GM18526 (cell line): ENCODE results near the gene CAST.

ENCODE experiments used
- POLR2A ChIP-seq: IDR thresholded peaks from 3 replicates; pipeline ENCODE4 v1.6.1; 2011; ENCODE audit not compliant: insufficient read length; ENCODE audit errors: extremely low read depth

Gene CAST

GRCh38 chr5:96637196-96637595, 25.0 kb upstream of the CAST start:
- TF ChIP-seq POLR2A = no peak

GRCh38 chr5:96638561-96638960, 23.6 kb upstream of the CAST start:
- no peak for TF ChIP-seq POLR2A

DNA sequence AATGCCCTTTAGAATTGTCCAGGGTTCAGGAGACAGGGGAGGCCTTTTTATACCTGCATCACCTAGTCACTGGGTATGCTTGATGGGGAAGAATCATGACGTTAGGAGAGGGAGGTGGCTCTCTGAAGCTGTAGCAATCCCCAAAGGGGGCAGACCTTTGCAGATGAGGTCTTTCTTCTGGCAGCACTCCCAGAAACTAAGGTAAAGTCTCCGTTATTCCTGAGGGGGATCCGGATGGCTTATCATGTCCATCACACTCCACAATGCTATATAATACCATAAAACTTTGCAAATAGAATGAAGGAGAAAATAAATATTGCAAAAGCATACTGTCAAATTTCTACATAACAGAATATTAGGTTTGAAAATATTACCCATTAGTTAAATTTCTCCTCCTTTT, 21.5 kb upstream of the CAST start:
- TF ChIP-seq POLR2A = no peak

GRCh38 chr5:96641368-96642280, 20.6 kb upstream of the CAST start:
- no peak for TF ChIP-seq POLR2A

DNA sequence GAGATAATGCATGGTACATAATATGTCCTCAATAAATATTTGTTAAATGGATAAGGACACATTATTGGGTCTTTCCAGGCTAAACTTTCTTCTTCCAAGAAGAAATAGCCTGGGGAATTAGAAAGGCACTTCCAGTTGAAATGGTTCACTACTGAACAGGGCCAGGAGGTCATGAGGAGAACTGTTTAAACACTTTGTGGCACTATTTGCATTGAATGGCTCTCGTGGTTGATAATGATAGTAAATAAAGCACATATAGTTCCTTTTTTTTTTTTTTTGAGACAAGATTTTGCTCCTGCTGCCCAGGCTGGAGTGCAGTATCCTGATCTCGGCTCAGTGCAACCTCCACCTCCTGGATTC, 19.9 kb upstream of the CAST start:
- TF ChIP-seq POLR2A = no peak

GRCh38 chr5:96645091-96645490, 17.1 kb upstream of the CAST start:
- no peak for TF ChIP-seq POLR2A

- no peak for TF ChIP-seq POLR2A
Measured at GRCh38 chr5:96648023-96648422, 14.2 kb upstream of the CAST start.

- no peak for TF ChIP-seq POLR2A
Measured at GRCh38 chr5:96648593-96648992, 13.6 kb upstream of the CAST start.

DNA sequence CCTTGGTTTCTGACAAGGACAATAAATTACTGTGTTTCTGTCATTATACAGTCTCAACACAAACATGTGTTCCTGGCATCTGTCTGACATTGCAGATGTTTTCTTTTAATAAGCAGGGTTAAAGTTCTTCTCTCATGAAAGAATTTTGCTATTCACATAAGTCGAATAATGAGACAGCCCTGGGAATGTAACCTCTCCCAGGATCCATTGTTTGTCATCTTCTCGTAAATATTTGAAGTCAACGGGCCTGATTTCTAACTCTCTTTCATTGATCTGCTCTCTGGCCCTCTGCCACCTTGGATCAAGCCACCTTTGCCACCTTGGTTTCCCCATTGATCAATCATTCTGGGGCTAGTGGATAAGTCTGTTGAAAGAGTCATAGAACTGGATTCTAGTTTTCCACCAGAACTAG, 12.9 kb upstream of the CAST start:
- no peak for TF ChIP-seq POLR2A

DNA sequence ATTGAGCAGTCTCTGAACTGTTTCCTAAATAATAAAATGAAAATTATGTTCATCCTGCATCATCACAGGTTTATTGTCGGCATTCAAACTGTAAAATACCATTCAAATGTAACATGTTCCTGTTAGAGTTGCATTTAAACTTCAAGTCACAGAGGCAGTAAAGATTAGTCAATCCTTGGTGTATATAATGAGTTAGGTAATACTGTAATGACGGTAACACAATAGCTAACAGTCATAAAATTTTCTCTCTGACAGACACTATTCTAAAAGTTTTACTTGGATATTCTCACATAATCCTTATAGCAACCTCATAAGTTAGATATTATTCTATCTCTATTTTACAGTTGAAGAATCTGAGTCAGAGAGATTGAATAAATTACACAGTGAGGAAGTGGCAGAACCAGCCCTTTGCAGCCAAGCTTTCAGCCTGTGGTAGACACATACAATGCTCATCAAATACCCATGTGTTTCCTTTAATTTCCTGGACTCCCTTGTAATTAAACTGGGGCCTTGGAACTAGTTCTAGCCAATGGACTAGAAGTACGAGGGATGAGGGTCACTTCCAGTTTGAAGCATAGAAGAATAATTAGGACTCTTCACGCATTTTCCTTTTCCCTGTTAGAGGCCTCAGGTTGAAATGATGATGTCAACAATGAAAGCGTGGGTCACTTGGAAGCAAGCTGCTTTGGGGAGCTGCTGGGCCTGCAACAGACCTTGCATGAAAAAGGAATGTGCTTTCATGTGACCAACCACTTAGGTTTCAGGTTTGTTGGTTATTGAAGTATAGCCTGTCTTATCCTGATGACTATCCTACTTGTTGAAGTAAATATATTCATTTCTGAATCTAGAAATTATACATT, 12.3 kb upstream of the CAST start:
- TF ChIP-seq POLR2A = no peak

GRCh38 chr5:96651047-96651446, 11.1 kb upstream of the CAST start:
- no peak for TF ChIP-seq POLR2A

DNA sequence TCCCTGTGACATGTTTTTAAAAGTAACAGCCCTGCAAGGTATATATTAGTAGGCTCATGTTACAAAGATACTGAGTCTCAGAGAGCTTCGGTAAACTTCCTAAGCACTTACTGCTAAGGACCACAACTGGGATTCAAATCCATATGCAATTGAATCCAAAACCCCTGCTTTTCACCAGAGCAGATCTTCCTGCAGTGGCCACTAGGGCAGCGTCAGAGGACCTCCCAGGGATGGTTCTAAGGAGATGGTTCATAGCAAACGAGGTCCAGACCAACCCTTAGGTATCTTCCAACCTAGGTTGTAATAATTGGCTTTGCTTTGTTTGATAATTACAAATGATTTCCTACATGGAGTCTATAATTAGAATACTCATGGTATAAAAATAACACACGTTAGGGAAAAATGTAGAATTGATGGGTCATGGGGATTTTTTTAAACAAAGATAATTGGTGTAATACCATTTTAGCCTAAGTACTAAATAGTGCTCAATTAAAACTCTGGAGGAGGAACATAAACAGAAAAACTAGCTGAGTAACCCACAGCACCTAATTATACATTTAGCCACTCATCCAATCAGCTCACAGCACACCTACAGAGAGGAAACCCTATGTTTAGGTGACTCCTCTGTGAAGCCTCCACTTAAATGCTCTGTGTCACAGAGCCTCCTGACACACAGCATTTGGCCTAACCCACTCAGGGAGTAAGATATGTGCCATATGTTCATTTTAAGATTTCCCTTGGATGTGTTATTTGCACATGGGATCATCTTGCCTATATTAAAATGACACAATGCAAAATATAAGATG, 10.0 kb upstream of the CAST start:
- no peak for TF ChIP-seq POLR2A

- no peak for TF ChIP-seq POLR2A
Measured at GRCh38 chr5:96652769-96653454, 9.3 kb upstream of the CAST start.

DNA sequence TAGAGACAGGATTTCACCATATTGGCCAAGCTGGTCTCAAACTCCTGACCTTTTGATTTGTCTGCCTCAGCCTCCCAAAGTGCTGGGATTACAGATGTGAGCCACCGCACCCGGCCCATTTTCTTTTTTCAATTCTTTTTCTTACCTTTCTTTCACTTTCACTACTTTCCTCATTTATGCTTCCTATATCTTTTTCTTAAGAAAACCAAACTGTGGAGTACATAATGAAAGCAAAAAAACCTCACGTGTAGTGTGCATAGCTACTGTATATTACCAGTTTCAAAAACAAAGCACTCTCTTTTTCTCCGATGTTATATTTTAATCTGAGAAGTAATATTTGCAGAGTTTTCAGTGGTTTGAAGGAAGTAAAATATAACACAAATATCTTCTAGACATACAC, 8.0 kb upstream of the CAST start:
- no peak for TF ChIP-seq POLR2A

DNA sequence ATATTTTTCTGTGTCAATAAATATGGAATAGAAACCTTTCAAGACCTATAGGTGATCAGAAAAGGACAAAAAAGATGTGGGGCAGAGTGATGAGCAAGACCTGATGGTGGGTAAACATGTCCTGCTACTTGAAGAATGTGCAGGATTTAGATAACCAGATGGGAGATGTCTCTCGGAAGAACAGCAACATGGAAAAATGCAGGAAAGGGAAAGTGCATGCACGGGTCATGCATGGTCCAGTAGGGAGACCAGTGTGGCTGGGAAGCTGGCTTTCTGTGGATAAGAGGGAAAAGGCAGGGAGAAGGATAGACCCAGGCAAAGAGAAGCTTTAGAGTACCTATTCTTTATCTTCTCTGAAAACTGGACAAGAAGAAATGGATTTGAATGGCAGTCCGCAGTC, 7.1 kb upstream of the CAST start:
- TF ChIP-seq POLR2A = no peak
